Fibroblast of lung (primary cell): ENCODE results near the gene S100A10.

Source experiments
- CTCF ChIP-seq, 2 donors: IDR thresholded peaks in 1 of 2; conservative IDR thresholded peaks in 1 of 2; 1 replicate in 1 of 2; 2 replicates in 1 of 2; pipeline ENCODE4 v1.5.1; 2011 to 2012; ENCODE audit warnings: low read length in 2 of 2, control low read depth in 1 of 2, inconsistent platforms in 1 of 2, low read depth in 1 of 2, mild to moderate bottlenecking in 1 of 2
- EZH2 ChIP-seq: IDR thresholded peaks from 2 replicates; pipeline ENCODE4 v1.5.1; 2012; ENCODE audit warnings: low read length, control low read depth, mild to moderate bottlenecking; ENCODE audit errors: missing control alignments

GRCh38 chr1:151945725-151946722 is 47.6 kb downstream of the S100A10 start:
- TF ChIP-seq CTCF (conservative IDR thresholded peaks at IDR 0.05 in 1 of 2, IDR thresholded peaks at IDR 0.05 in 1 of 2; ENCODE audit: low read depth in 1 of 2, low read length in 2 of 2) (no peak), EZH2 (no peak)
